HepG2 (cell line): ENCODE results near the gene ANKRD65. TPM values are rescaled to one million over a fixed set of nuclear protein-coding genes. Genes with fewer than 3 reads are reported as not detected.
A peak's percentile ranks its signal among the peaks of the same experiment; 100 is the strongest.

Experiments used
- ATAC-seq: fragments of 200-7000 bp; cut with Tn5 transposase; 3 replicates; pipeline ENCODE4 v1.9.1; 2020; ENCODE audit warnings: mild to moderate bottlenecking, moderate library complexity
- BruUV-seq: library from RNA; stranded (reverse); fragments of 400-500 nt; replicated peaks from 2 replicates; lab custom pipeline; 2021; lab: Mats Ljungman, UMichigan
- CTCF ChIA-PET: fragments of 300-600 bp; formaldehyde crosslinking; extraction: SDS; loops from one replicate; lab custom pipeline; 2021; ENCODE audit warnings: low total read pairs, inconsistent platforms, low intra/inter-chr PET ratio; lab: Yijun Ruan, JAX
- POLR2A ChIA-PET: fragments of 350-600 bp; sonication (Branson Sonifier 250); formaldehyde crosslinking; loops from one replicate; lab custom pipeline; 2020; ENCODE audit warnings: antibody characterized with exemption, inconsistent platforms; lab: Yijun Ruan, JAX
- DNase-seq: peaks from one replicate; pipeline ENCODE4 v3.0.0-alpha.2; 2015; ENCODE audit warnings: low spot score
- FAIRE-seq: peaks from 3 replicates; lab custom pipeline; 2011; peaks lifted over from hg19 to GRCh38; lab: Jason Lieb, UNC
- H2AFZ ChIP-seq: one replicate; pipeline ENCODE4 v1.6.1; 2011; ENCODE audit warnings: low read length, inconsistent platforms
- H3K27ac ChIP-seq: fragments of 300-600 bp; 3 replicates; pipeline ENCODE4 v1.8.0; 2011; ENCODE audit warnings: mixed run types, mild to moderate bottlenecking, mixed read lengths, low read length, inconsistent platforms; ENCODE audit not compliant: insufficient read depth; ENCODE audit errors: extremely low read length
- H3K27me3 ChIP-seq, 2 experiments: fragments of 200-600 bp in 1 of 2; 2 replicates in 1 of 2; 3 replicates in 1 of 2; pipeline versions ENCODE4 v1.6.0 to v1.8.0; 2011; ENCODE audit warnings: low read length in 2 of 2, mild to moderate bottlenecking in 2 of 2, moderate library complexity in 2 of 2, inconsistent platforms in 1 of 2; ENCODE audit not compliant: insufficient read depth in 2 of 2, control insufficient read depth in 1 of 2
- H3K36me3 ChIP-seq, 2 experiments: fragments of 200-600 bp in 1 of 2; replicated peaks in 1 of 2; 2 replicates in 1 of 2; 3 replicates in 1 of 2; pipeline versions ENCODE4 v1.5.1 to v1.8.0; 2011; ENCODE audit warnings: low read length in 2 of 2, inconsistent platforms in 1 of 2; ENCODE audit not compliant: insufficient read depth in 2 of 2, control insufficient read depth in 1 of 2
- H3K4me1 ChIP-seq: 2 replicates; pipeline ENCODE4 v1.5.1; 2012; ENCODE audit warnings: low read length, inconsistent platforms; ENCODE audit not compliant: insufficient read depth
- H3K4me2 ChIP-seq: 2 replicates; pipeline ENCODE4 v1.6.0; 2011; ENCODE audit warnings: low read depth, low read length, inconsistent platforms
- H3K4me3 ChIP-seq, 3 experiments: fragments of 200-600 bp in 1 of 3; sonication (generic), shearing (Covaris generic) in 1 of 3; replicated peaks in 1 of 3; 2 replicates each; pipeline ENCODE4 v1.5.1; 2011 to 2016; ENCODE audit warnings: low read length in 3 of 3, inconsistent platforms in 2 of 3, low read depth in 2 of 3, mild to moderate bottlenecking in 2 of 3, control low read depth in 1 of 3, mixed read lengths in 1 of 3; ENCODE audit not compliant: insufficient read depth in 1 of 3
- H3K79me2 ChIP-seq: one replicate; pipeline ENCODE4 v1.6.1; 2011; ENCODE audit warnings: low read length, inconsistent platforms; ENCODE audit not compliant: insufficient read depth
- H3K9ac ChIP-seq: 2 replicates; pipeline ENCODE4 v1.6.0; 2011; ENCODE audit warnings: mild to moderate bottlenecking, low read depth, low read length, inconsistent platforms; ENCODE audit not compliant: insufficient read depth
- H3K9me3 ChIP-seq: 2 replicates; pipeline ENCODE4 v1.5.1; 2012; ENCODE audit warnings: mild to moderate bottlenecking, low read length
- H4K20me1 ChIP-seq: 2 replicates; pipeline ENCODE4 v1.6.0; 2011; ENCODE audit warnings: inconsistent platforms, mild to moderate bottlenecking, low read length, moderate library complexity; ENCODE audit not compliant: insufficient read depth
- FOXK1 ChIP-seq: sonication (generic); formaldehyde crosslinking; IDR thresholded peaks from 2 replicates; pipeline ENCODE4 v1.4.0; 2020; ENCODE audit warnings: low read depth, missing genetic modification reagents, borderline replicate concordance
- IRX3 ChIP-seq: sonication (generic); formaldehyde crosslinking; IDR thresholded peaks from 2 replicates; pipeline ENCODE4 v1.8.1; 2023; ENCODE audit warnings: mild to moderate bottlenecking, low read depth, missing genetic modification reagents, borderline replicate concordance
- NR2F1 ChIP-seq, 2 experiments: fragments of 450-650 bp in 1 of 2; formaldehyde crosslinking in 1 of 2; IDR thresholded peaks; 2 replicates each; pipeline versions ENCODE4 v1.5.0 to v1.6.1; 2016 to 2020; ENCODE audit warnings: mild to moderate bottlenecking in 1 of 2, missing compliant biosample characterization in 1 of 2, missing genetic modification reagents in 1 of 2, moderate library complexity in 1 of 2
- NR2F2 ChIP-seq: IDR thresholded peaks from 2 replicates; pipeline ENCODE4 v1.6.1; 2012; ENCODE audit warnings: low read depth, inconsistent platforms, borderline replicate concordance
- PLRG1 ChIP-seq: fragments of 450-650 bp; conservative IDR thresholded peaks from 2 replicates; pipeline ENCODE4 v1.6.1; 2016
- RBFOX2 ChIP-seq: fragments of 200-400 bp; formaldehyde crosslinking; IDR thresholded peaks from 2 replicates; pipeline ENCODE4 v1.6.1; 2017; ENCODE audit warnings: low read depth, mild to moderate bottlenecking, low read length
- ZNF234 ChIP-seq: sonication (generic); formaldehyde crosslinking; conservative IDR thresholded peaks from 2 replicates; pipeline ENCODE4 v1.5.1; 2020; ENCODE audit warnings: mild to moderate bottlenecking, missing genetic modification reagents
- ZNF432 ChIP-seq: sonication (generic); formaldehyde crosslinking; IDR thresholded peaks from 2 replicates; pipeline ENCODE4 v1.5.0; 2020; ENCODE audit warnings: missing genetic modification reagents, mild to moderate bottlenecking, borderline replicate concordance
- ZNF512B ChIP-seq: sonication (generic); formaldehyde crosslinking; IDR thresholded peaks from 2 replicates; pipeline ENCODE4 v1.5.1; 2020; ENCODE audit warnings: missing genetic modification reagents, mild to moderate bottlenecking, borderline replicate concordance
- ZNF770 ChIP-seq: sonication (generic); formaldehyde crosslinking; IDR thresholded peaks from 2 replicates; pipeline ENCODE4 v1.5.0; 2020; ENCODE audit warnings: mild to moderate bottlenecking, missing genetic modification reagents
- ZNF776 ChIP-seq: sonication (generic); formaldehyde crosslinking; IDR thresholded peaks from 2 replicates; pipeline ENCODE4 v1.4.0; 2020; ENCODE audit warnings: mild to moderate bottlenecking, missing genetic modification reagents
- WGBS: methylation state at CpG from one replicate; pipeline ENCODE4 v1.1.6; 2017; ENCODE audit warnings: low lambda C conversion rate; 5-methylcytosine and 5-hydroxymethylcytosine counted together
- in situ Hi-C: cut with HindIII; loops from 2 replicates; pipeline ENCODE4 v1.10.0; 2017; ENCODE audit warnings: low pct_unique_long_range_greater_than_20kb; ENCODE audit not compliant: extremely low pct_ligation_motif_present
- intact Hi-C: fragments of 100-400 bp; cut with micrococcal nuclease; formaldehyde crosslinking; loops from one replicate; pipeline ENCODE4 v1.10.0; 2022; ENCODE audit not compliant: unreplicated experiment
- polyA plus RNA-seq, 8 experiments: library from polyadenylated mRNA; depleted of rRNA in 3 of 8; stranded (reverse) in 7 of 8; unstranded in 1 of 8; fragments of >200 nt; fragmentation: Illumina TruSeq in 4 of 8; extraction: Trizol in 4 of 8; gene quantifications; 2 replicates each; pipeline versions ENCODE4 v1.2.1 to v1.2.3, GENCODE V29; 2011 to 2016; ENCODE audit warnings: low read depth in 4 of 8, missing spikeins in 1 of 8, mixed read lengths in 1 of 8; ENCODE audit not compliant: insufficient read depth in 1 of 8
- total RNA-seq, 5 experiments: library from RNA; depleted of rRNA; stranded (reverse); fragments of >200 nt; fragmentation: Illumina TruSeq; extraction: Trizol; gene quantifications; 2 replicates each; pipeline ENCODE4 v1.2.3, GENCODE V29; 2016; ENCODE audit warnings: low read depth in 1 of 5

ANKRD65 gene
- total and polyA plus RNA-seq, 2 of the 13 experiments (the other 11 are each of a cell fraction or from before 2014, with no cell fraction given): 12.1 to 30.1 TPM

GRCh38 chr1:1393428-1393827, 27.6 kb downstream of the ANKRD65 start:
- no peak for DNase-seq
- intact Hi-C loops (no loop called here), in situ Hi-C loops (no loop called here)
- Histone ChIP-seq H3K27me3 (no peaks in the 10 kb centered on the region), H4K20me1 (peaks cover 3% of the 10 kb centered on the region; the same call in 1 of the 2 replicates), H3K4me2 (no peak overlapping the region), H3K27ac (no peak overlapping the region), H2AFZ (no peak overlapping the region), H3K36me3 (peaks cover 36 to 83% of the 10 kb centered on the region in 2 experiments), H3K9ac (no peak overlapping the region), H3K4me3 (no peak overlapping the region), H3K9me3 (no peaks in the 10 kb centered on the region), H3K4me1 (peaks cover 16% of the 10 kb centered on the region), H3K79me2 (peaks cover 30% of the 10 kb centered on the region)
- TF ChIP-seq NR2F1 (CRISPR knock-in tag; IDR thresholded peaks at IDR 0.05) (no peak), ZNF234 (CRISPR knock-in tag) (no peak), RBFOX2 (0 out of 2 replicates have a peak, but pooled peaks have one; percentile 21)
- no peak for ATAC-seq
- BruUV-seq: no TSS peak
- WGBS: 98% methylated on average over 7 of the region's 11 CpGs
- FAIRE-seq: no peak
- ChIA-PET CTCF (no interaction called here), POLR2A (no interaction called here)

GRCh38 chr1:1393014-1393413, 28.1 kb downstream of the ANKRD65 start:
- WGBS: 100% methylated on average over 3 of the region's 4 CpGs
- Histone ChIP-seq H4K20me1 (peaks cover 2% of the 10 kb centered on the region; the same call in 1 of the 2 replicates), H2AFZ (no peak overlapping the region), H3K4me1 (peaks cover 13% of the 10 kb centered on the region), H3K27me3 (no peaks in the 10 kb centered on the region), H3K4me2 (no peak overlapping the region), H3K79me2 (peaks cover 26% of the 10 kb centered on the region), H3K27ac (no peak overlapping the region), H3K9me3 (no peaks in the 10 kb centered on the region), H3K36me3 (peaks cover 36 to 86% of the 10 kb centered on the region in 2 experiments), H3K9ac (no peak overlapping the region), H3K4me3 (no peak overlapping the region)
- BruUV-seq: no TSS peak
- DNase-seq (no peak), ATAC-seq (no peak), FAIRE-seq (no peak)
- in situ Hi-C loops: no loop called here
- ChIA-PET POLR2A (no interaction called here), CTCF (no interaction called here)
- intact Hi-C loops: no loop called here
- no peak for TF ChIP-seq FOXK1 (CRISPR knock-in tag)
- no peak for TF ChIP-seq PLRG1
- no peak for TF ChIP-seq IRX3 (CRISPR knock-in tag)
- no peak for TF ChIP-seq ZNF776 (CRISPR knock-in tag)
- TF ChIP-seq ZNF512B: no peak
- TF ChIP-seq ZNF432: no peak
- TF ChIP-seq NR2F2: no peak
- TF ChIP-seq ZNF770 (CRISPR knock-in tag): no peak
